Ramos (cell line): ENCODE measurements around the gene OR6P1.

Experiments used
- in situ Hi-C: fragments of 300-500 bp; cut with MboI; formaldehyde crosslinking; loops from one replicate; pipeline ENCODE4 v1.14.3; 2022; ENCODE audit warnings: low sequenced_read_pairs; ENCODE audit not compliant: unreplicated experiment

OR6P1 gene, protein sequence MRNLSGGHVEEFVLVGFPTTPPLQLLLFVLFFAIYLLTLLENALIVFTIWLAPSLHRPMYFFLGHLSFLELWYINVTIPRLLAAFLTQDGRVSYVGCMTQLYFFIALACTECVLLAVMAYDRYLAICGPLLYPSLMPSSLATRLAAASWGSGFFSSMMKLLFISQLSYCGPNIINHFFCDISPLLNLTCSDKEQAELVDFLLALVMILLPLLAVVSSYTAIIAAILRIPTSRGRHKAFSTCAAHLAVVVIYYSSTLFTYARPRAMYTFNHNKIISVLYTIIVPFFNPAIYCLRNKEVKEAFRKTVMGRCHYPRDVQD

GRCh38 chr1:158570480-158570879 is at the start of gene OR6P1:
Gene OR6P1, minus strand, starts transcription at chr1:158570580. Its CDS starts 6,976 bp downstream, at chr1:158563604.
- in situ Hi-C loops, result no loop called here

- in situ Hi-C loops, result no loop called here
Observed at GRCh38 chr1:158613764-158614163, 43.4 kb upstream of the OR6P1 start.

DNA sequence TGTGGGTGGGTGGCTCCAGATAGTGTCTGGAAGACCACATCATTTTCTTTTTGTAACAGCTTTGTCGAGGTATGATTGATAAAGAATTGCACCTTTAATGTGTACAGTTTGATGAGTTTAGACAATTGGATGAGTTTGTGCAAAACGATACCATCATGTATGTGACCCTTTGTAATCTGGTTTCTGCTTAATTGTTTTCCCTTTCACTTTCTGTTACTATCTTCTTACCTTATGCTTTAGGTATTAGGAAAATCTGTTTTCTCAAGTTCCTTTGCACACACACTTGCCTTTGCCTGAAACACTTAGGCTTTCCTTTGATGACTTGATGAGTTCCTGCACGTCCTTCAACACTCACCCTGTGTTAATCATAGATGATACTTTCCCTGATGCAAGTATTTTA is 41.5 kb upstream of the OR6P1 start:
- in situ Hi-C loops, result no loop called here

GRCh38 chr1:158607296-158607695 is 36.9 kb upstream of the OR6P1 start:
- in situ Hi-C loops, result no loop called here

GRCh38 chr1:158604968-158605367 is 34.6 kb upstream of the OR6P1 start, which contains the start of gene OR10Z1:
Gene OR10Z1, plus strand, starts transcription at chr1:158605268. Its CDS starts 1,171 bp downstream, at chr1:158606439.
- in situ Hi-C loops, result no loop called here

DNA sequence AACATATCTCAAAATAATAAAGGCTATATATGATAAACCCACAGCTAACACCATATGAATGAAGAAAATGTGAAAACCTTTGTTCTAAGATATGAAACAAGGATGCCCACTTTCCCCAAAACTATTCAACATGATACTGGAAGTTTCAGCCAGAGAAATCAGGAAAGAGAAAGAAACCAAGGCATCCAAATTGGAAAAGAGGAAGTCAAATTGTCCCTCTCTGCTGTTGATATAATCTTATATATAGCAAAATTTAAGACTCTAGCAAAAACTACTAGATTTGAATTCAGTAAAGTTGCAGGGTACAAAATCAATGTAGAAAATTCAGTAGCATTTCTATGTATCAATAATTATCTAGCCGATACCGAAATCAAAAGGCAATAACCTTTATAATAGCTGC is 30.4 kb upstream of the OR6P1 start:
- in situ Hi-C loops, result no loop called here

- in situ Hi-C loops, result no loop called here
Observed at GRCh38 chr1:158586942-158587341, 16.6 kb upstream of the OR6P1 start.

DNA sequence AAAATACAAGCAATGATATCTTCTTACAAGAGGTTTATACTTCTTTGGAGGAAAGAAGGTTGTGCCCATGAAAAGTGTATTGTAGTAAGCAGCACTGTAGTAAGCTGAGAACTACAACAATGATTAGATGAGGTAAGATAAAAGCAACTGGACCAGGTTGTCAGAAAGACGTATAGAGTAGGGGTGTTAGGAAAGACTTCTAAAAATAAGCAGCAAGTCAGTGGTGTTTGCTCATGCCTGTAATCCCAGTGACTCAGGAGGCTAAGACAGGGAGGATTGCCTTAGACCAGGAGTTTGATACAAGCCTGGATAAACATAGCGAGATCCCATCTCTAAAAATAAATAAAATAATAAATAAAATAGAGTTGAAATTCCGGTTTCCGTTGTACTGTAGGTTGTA is 13.6 kb upstream of the OR6P1 start:
- in situ Hi-C loops, result no loop called here

DNA sequence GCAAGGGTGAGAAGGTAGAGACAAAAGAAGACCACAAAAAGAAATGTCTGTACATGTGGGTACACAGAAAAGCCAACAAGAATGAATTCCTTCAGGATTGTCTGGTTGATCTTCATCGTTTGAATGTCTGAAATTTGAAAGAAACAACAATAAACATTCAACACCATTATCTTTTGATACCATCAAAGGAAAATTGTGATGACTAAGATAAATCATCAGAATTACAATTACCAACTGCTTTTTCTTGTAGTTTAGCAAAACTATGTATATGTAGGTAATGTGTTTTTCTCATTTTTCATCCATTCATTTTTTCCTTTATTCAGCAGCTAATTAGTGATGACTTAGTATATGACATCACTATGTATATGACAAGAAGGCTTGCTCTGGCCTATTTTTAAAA is 9.4 kb upstream of the OR6P1 start, which contains the start of gene OR10X1:
OR10X1 (minus strand) TSS at position 167 of the 400 bp plus-strand sequence; CDS start at position 167, 0 bp downstream.
- in situ Hi-C loops, result no loop called here

DNA sequence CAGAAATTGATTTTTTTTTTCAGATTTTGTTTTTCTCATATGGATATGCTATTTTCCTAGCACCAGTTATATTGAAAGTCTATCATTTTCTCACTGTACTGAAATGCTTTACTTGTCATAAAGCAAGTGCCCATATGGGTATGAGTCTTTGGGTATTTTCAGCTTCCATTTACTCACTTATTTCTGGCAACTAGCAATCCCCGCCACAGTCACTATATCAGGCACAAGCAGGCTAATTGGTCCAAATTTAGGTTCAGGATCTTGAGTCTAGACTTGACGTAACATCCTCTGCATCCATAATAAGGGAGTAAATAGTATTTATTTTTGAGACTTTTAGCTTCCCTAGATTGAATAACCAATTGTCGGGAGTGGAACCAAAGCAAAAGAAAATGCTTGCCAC is 7.2 kb upstream of the OR6P1 start:
- in situ Hi-C loops, result no loop called here

DNA sequence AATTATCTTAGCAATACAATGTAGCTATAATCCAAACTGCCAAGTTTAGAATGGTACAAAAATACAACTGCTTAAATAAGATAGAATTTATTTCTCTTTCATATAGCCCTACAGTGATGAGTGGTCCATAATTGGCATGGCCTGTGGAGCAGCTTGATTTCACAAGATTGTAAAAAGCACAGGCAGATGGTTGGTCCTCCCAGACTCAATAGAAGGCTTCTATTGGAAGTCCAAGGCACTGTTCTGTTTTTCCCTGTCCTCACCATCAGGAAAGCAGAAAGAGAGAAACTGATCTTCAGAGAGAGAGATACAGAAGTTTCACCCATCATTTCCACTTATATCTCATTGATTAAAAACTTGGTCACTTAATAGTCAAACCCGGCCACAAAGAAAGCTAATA is 1.8 kb upstream of the OR6P1 start:
- in situ Hi-C loops, result no loop called here

- in situ Hi-C loops, result no loop called here
Observed at GRCh38 chr1:158564608-158565007, 5.8 kb downstream of the OR6P1 start.

DNA sequence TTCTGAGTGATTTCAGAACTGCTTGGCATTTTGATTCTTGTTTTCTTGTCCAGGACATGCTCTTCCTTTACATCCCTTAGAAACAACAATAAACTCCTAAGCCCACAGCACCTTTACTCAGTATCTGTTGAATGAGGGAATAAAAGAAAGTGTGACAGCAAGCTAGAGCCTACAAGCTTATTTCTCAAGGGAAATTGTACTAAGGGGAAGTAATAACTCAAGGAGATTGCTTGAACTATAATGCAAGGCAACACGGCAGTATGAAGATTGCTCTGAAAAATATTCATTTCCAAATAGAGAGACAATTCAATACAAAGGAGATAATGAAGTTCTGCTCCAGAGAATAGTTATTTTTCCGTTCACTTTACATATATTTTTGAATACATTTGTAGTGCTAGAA is 6.5 kb downstream of the OR6P1 start:
- in situ Hi-C loops, result no loop called here

DNA sequence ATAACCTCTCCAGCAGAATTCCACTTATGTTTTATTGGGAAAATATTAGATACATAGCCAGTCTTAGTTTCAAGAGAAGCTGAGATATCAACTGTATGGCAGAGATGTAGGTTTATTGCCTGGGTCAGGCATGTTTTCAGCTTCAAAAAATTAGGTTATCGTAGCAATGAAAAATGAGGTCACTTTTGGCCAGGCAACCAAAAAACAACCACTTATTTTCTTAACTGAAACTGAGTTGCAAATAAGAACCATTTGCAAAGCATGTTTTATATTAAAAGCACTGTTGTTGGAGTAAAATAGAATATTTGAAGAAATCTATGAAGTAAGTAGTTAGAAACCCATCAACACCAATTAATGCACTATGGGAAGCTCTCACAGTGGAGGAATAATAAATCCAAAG is 10.7 kb downstream of the OR6P1 start:
- in situ Hi-C loops, result no loop called here

DNA sequence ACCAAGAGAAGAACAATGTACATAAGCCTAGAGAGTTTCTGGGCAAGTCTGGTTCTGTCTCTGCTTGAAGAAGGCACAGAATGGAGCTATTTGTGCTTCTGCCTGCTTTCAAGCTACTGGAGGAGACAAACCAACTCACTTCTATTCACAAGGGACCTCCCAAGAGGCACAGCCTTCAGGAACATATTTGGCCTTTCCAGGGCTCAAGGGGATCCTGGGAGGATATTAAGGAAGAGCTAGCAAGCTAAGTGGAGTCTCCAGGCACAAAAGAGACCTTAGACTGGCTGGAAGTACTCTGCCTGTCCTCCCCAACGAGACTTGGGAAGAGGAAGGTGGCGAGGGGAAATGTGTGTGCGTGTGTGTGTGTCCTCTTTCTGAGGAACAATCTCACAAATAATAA is 16.0 kb downstream of the OR6P1 start, which contains the start of gene OR6Y1:
OR6Y1 (minus strand) TSS at position 54 of the 400 bp plus-strand sequence. CDS start 6,300 bp downstream, outside the sequence.
- in situ Hi-C loops, result no loop called here

GRCh38 chr1:158552296-158552695 is 18.1 kb downstream of the OR6P1 start:
- in situ Hi-C loops, result no loop called here

DNA sequence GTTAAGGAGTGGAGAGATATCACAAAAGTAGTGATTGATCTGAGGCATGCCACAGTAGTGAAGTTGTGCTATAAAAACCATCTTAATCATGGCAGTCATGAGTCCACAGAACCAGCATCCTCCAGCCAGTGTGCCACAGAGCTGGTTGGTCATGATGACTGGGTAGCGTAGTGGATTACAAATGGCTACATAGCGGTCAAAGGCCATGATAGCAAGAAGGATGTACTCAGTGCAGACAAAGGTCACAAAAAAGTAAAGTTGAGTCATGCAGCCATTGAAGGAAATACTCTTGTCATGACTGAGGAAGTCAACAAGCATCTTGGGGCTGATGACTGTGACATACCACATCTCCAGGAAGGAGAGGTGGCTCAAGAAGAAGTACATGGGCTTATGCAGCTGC is 22.8 kb downstream of the OR6P1 start:
- in situ Hi-C loops, result no loop called here

GRCh38 chr1:158537609-158538008 is 32.8 kb downstream of the OR6P1 start:
- in situ Hi-C loops, result no loop called here

DNA sequence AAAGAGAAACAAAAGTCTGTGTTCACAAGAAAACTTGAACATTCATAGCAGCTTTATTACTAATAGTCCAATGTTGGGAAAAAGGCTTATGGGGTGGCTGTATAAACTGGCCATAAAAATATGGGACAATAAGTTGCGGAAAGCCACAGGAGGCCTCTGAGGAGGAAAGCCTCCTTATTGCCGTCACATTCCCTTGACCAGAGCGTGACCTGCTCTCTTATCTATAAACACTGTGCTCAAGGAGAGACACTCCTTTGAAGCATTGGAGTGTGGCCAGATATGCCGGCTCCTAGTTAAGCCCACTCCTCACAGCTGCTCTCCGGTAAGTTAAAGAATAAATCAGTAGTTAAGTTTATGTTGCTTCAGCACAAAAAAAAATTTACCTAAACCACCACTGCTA is 35.9 kb downstream of the OR6P1 start:
- in situ Hi-C loops, result no loop called here

- in situ Hi-C loops, result no loop called here
Observed at GRCh38 chr1:158527190-158527815, 43.1 kb downstream of the OR6P1 start.

- in situ Hi-C loops, result no loop called here
Observed at GRCh38 chr1:158521666-158522058, 48.7 kb downstream of the OR6P1 start.
